ENCODE measurements around the gene APOOL.
"Not testable (repeated sequence)": the region's sequence is repeated elsewhere in the genome, so short reads cannot be mapped to it uniquely, and the experiment has no call there.

APOOL gene, protein sequence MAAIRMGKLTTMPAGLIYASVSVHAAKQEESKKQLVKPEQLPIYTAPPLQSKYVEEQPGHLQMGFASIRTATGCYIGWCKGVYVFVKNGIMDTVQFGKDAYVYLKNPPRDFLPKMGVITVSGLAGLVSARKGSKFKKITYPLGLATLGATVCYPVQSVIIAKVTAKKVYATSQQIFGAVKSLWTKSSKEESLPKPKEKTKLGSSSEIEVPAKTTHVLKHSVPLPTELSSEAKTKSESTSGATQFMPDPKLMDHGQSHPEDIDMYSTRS

DNA sequence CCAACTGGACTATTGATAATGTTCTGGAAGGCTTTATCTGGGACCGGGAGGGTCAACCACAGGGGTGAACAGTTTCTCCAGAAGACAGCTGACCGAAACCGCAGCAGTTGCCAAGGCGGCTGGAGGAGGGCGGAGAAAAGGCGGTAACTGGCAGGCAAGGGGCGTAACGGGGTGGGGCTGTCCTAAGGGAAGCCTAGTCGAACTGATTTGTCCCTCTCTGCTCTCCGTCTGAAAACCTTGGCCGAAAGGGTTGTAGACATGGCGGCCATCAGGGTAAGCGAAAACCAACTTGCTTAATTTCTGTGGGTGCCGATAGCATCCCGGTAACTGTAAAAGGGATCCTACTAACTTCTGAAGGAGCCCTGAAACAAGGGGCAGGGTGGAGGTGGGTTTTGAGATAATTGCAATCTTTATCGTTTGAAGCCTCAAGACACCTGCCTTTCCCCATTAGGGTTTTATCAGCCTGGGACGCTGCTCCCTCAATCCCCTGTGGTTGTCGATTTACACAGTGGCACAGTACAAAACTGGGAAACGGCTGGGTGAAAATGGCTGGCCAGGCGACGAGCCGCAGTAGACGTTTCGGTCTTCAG is at the start of gene APOOL:
Gene APOOL (plus strand): TSS at position 223 of the 590 bp plus-strand sequence. CDS start 36 bp downstream, at position 259.
- no peak within 1 kb of the TSS for H3K27ac ChIP-seq (ENCODE audit: poor library complexity, severe bottlenecking)
- ATAC-seq (ENCODE audit: low read depth): peak; percentile 89
- no peaks in the 10 kb centered on the region for H3K4me1 ChIP-seq (ENCODE audit: insufficient read depth, poor library complexity, severe bottlenecking)
- H3K9me3 ChIP-seq (ENCODE audit: severe bottlenecking): no peaks in the 10 kb centered on the region
- no peaks in the 10 kb centered on the region; the same call in 1 of the 2 replicates for H3K36me3 ChIP-seq (ENCODE audit: low read depth)
- H3K4me3 ChIP-seq (ENCODE audit: severe bottlenecking): peak within 1 kb of the TSS; percentile 79
- no peak for TF ChIP-seq CTCF (IDR thresholded peaks at IDR 0.05; ENCODE audit: poor library complexity, severe bottlenecking)
- H3K27me3 ChIP-seq (ENCODE audit: insufficient read depth, poor library complexity, severe bottlenecking): no peaks in the 10 kb centered on the region
- peak; percentile 85 for DNase-seq (ENCODE audit: low spot score)

- no peak for DNase-seq (ENCODE audit: low spot score)
- no peaks in the 10 kb centered on the region for H3K4me1 ChIP-seq (ENCODE audit: insufficient read depth, poor library complexity, severe bottlenecking)
- H3K27ac ChIP-seq (ENCODE audit: poor library complexity, severe bottlenecking): no peak overlapping the region
- no peaks in the 10 kb centered on the region for H3K36me3 ChIP-seq (ENCODE audit: low read depth)
- no peak for ATAC-seq (ENCODE audit: low read depth)
- TF ChIP-seq CTCF (IDR thresholded peaks at IDR 0.05; ENCODE audit: poor library complexity, severe bottlenecking): no peak
- H3K9me3 ChIP-seq (ENCODE audit: severe bottlenecking): no peaks in the 10 kb centered on the region
- H3K27me3 ChIP-seq (ENCODE audit: insufficient read depth, poor library complexity, severe bottlenecking): no peaks in the 10 kb centered on the region
- H3K4me3 ChIP-seq (ENCODE audit: severe bottlenecking): no peak overlapping the region
These were observed 47.4 kb upstream of the APOOL start for GRCh38 chrX:84956304-84956703.

DNA sequence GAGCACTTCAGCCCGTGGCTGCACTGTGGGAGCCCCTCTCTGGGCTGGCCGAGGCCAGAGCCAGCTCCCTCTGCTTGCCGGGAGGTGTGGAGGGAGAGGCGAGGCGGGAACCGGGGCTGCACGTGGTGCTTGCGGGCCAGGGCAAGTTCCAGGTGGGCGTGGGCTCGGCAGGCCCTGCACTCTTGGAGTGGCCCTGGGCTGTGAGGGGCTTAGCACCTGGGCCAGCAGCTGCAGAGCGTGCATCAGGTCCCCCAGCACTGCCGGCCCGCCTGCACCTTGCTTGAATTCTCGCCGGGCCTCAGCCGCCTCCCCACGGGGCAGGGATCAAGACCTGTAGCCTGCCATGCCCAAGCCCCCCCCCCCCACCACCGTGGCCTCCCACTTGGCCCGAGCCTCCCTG is 28.9 kb upstream of the APOOL start:
- Histone ChIP-seq H3K27me3 (ENCODE audit: insufficient read depth, poor library complexity, severe bottlenecking) (no peaks in the 10 kb centered on the region), H3K36me3 (ENCODE audit: low read depth) (no peaks in the 10 kb centered on the region), H3K4me3 (ENCODE audit: severe bottlenecking) (no peak overlapping the region), H3K4me1 (ENCODE audit: insufficient read depth, poor library complexity, severe bottlenecking) (no peaks in the 10 kb centered on the region), H3K9me3 (ENCODE audit: severe bottlenecking) (no peaks in the 10 kb centered on the region), H3K27ac (ENCODE audit: poor library complexity, severe bottlenecking) (no peak overlapping the region)
- ATAC-seq (ENCODE audit: low read depth) (no peak), DNase-seq (ENCODE audit: low spot score) (no peak)
- no peak for TF ChIP-seq CTCF (IDR thresholded peaks at IDR 0.05; ENCODE audit: poor library complexity, severe bottlenecking)

DNA sequence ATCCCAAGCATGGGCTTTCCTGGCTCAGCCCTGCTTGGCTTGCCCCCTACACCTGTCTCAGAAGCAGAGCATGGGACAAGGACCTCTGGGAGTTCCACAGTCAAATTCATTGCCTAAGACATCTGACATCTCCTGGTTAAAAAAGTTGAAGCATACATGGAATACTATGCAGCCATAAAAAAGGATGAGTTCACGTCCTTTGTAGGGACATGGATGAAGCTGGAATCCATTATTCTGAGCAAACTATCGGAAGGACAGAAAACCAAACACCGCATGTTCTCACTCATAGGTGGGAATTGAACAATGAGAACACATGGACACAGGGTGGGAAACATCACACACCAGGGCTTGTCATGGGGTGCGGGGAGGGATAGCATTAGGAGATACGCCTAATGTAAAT is 11.9 kb upstream of the APOOL start:
- not testable (repeated sequence) for DNase-seq (ENCODE audit: low spot score); H3K9me3 ChIP-seq (ENCODE audit: severe bottlenecking); H3K4me3 ChIP-seq (ENCODE audit: severe bottlenecking); H3K27me3 ChIP-seq (ENCODE audit: insufficient read depth, poor library complexity, severe bottlenecking); H3K4me1 ChIP-seq (ENCODE audit: insufficient read depth, poor library complexity, severe bottlenecking); H3K27ac ChIP-seq (ENCODE audit: poor library complexity, severe bottlenecking); H3K36me3 ChIP-seq (ENCODE audit: low read depth); ATAC-seq (ENCODE audit: low read depth)

- DNase-seq (ENCODE audit: low spot score) (no peak), ATAC-seq (ENCODE audit: low read depth) (no peak)
- H3K9me3 ChIP-seq (ENCODE audit: severe bottlenecking): no peaks in the 10 kb centered on the region
- H3K4me3 ChIP-seq (ENCODE audit: severe bottlenecking): no peak overlapping the region
- H3K4me1 ChIP-seq (ENCODE audit: insufficient read depth, poor library complexity, severe bottlenecking): no peaks in the 10 kb centered on the region
- no peaks in the 10 kb centered on the region for H3K36me3 ChIP-seq (ENCODE audit: low read depth)
- H3K27me3 ChIP-seq (ENCODE audit: insufficient read depth, poor library complexity, severe bottlenecking): no peaks in the 10 kb centered on the region
- no peak overlapping the region for H3K27ac ChIP-seq (ENCODE audit: poor library complexity, severe bottlenecking)
- TF ChIP-seq CTCF (IDR thresholded peaks at IDR 0.05; ENCODE audit: poor library complexity, severe bottlenecking): no peak
These were observed 10.5 kb upstream of the APOOL start for GRCh38 chrX:84993150-84993549.

Measured in RWPE2 (cell line).